Upper lobe of left lung (tissue), 6 donors: ENCODE measurements around the gene FAM89A. TPM values are rescaled to one million over a fixed set of nuclear protein-coding genes. Genes with fewer than 3 reads are reported as not detected.

Experiments used
- ATAC-seq, 2 donors: fragments of 200-7000 bp; cut with Tn5 transposase; one replicate each; pipeline ENCODE4 v1.9.1; 2022; ENCODE audit warnings: mild to moderate bottlenecking in 2 of 2, moderate library complexity in 2 of 2; ENCODE audit not compliant: low FRiP score in 2 of 2
- DNase-seq, 2 donors: peaks; one replicate each; pipeline ENCODE4 v3.0.0-alpha.2; 2019 to 2020
- H3K27ac ChIP-seq, 4 donors: fragments of 200-600 bp; sonication (generic); one replicate each; pipeline ENCODE4 v1.5.1; 2016 to 2019
- H3K27me3 ChIP-seq, 4 donors: fragments of 200-600 bp; sonication (generic); one replicate each; pipeline ENCODE4 v1.5.1; 2017 to 2019
- H3K36me3 ChIP-seq, 4 donors: fragments of 200-600 bp; sonication (generic); one replicate each; pipeline ENCODE4 v1.5.1; 2016 to 2019
- H3K4me1 ChIP-seq, 4 donors: fragments of 200-600 bp; sonication (generic); one replicate each; pipeline ENCODE4 v1.5.1; 2018 to 2019
- H3K4me3 ChIP-seq, 4 donors: fragments of 200-600 bp; sonication (generic); one replicate each; pipeline ENCODE4 v1.5.1; 2017 to 2019; ENCODE audit warnings: mild to moderate bottlenecking in 2 of 4, moderate library complexity in 1 of 4
- H3K9me3 ChIP-seq, 4 donors: fragments of 200-600 bp; sonication (generic); one replicate each; pipeline ENCODE4 v1.5.1; 2018 to 2019
- EP300 ChIP-seq, 4 donors: sonication (generic); formaldehyde crosslinking; IDR thresholded peaks; one replicate each; pipeline ENCODE4 v1.5.1; 2017; ENCODE audit warnings: antibody characterized with exemption in 4 of 4, control low read depth in 2 of 4
- POLR2A ChIP-seq, 4 donors: fragments of 450-650 bp; IDR thresholded peaks; one replicate each; pipeline ENCODE4 v1.5.1; 2016 to 2017; ENCODE audit warnings: antibody characterized with exemption in 4 of 4, mild to moderate bottlenecking in 2 of 4
- POLR2AphosphoS5 ChIP-seq, 2 donors: sonication (generic); formaldehyde crosslinking; IDR thresholded peaks; one replicate each; pipeline ENCODE4 v1.5.1; 2017; ENCODE audit warnings: antibody characterized with exemption in 2 of 2
- WGBS, 2 donors: methylation state at CpG; one replicate each; pipeline ENCODE4 v1.1.5; 2017 to 2018; 5-methylcytosine and 5-hydroxymethylcytosine counted together
- total RNA-seq, 6 donors: library from RNA; depleted of rRNA in 4 of 6; stranded (reverse); fragments of >200 nt in 4 of 6; gene quantifications; one replicate each; pipeline versions ENCODE4 v1.1.0 to v1.2.1, GENCODE V29; 2016 to 2021
- TF ChIP-seq, protein P1 (sequence below), 6 experiments: fragments of 450-650 bp in 4 of 6; fragments of 200-600 bp in 2 of 6; sonication (generic) in 2 of 6; IDR thresholded peaks; one replicate each; pipeline ENCODE4 v1.5.1; 2016 to 2019; ENCODE audit warnings: antibody characterized with exemption in 6 of 6
- donor health status: DM: no; HTN: no; CAD: no; lungs with moderate emphysema.
- donor health status: DM: no; HTN: yes; CAD: no; lungs with severe emphysema.

Gene FAM89A
- total RNA-seq, 6 donors from 2014 or later: 17.8 to 64.5 (median 39.3) TPM

GRCh38 chr1:230972855-230973271 is 67.2 kb downstream of the FAM89A start:
- 43 to 47% methylated on average over 1 of the region's 1 CpG for WGBS, 2 donors
- Histone ChIP-seq H3K27ac (peak overlapping the region in 3 of 4 donors; percentile 28 to 52 (median 41)), H3K36me3 (peaks cover 0 to 5% (median 2%) of the 10 kb centered on the region in 4 donors), H3K4me3 (no peak overlapping the region), H3K9me3 (no peaks in the 10 kb centered on the region), H3K27me3 (no peaks in the 10 kb centered on the region), H3K4me1 (peaks cover 12 to 23% (median 17%) of the 10 kb centered on the region in 4 donors)
- ATAC-seq (peak; percentile 50 to 81), DNase-seq (peak in 1 of 2 donors; percentile 35)
- TF ChIP-seq POLR2A (IDR thresholded peaks at IDR 0.05) (no peak), POLR2AphosphoS5 (IDR thresholded peaks at IDR 0.05) (no peak), EP300 (IDR thresholded peaks at IDR 0.05) (no peak)
- TF ChIP-seq, protein P1, sequence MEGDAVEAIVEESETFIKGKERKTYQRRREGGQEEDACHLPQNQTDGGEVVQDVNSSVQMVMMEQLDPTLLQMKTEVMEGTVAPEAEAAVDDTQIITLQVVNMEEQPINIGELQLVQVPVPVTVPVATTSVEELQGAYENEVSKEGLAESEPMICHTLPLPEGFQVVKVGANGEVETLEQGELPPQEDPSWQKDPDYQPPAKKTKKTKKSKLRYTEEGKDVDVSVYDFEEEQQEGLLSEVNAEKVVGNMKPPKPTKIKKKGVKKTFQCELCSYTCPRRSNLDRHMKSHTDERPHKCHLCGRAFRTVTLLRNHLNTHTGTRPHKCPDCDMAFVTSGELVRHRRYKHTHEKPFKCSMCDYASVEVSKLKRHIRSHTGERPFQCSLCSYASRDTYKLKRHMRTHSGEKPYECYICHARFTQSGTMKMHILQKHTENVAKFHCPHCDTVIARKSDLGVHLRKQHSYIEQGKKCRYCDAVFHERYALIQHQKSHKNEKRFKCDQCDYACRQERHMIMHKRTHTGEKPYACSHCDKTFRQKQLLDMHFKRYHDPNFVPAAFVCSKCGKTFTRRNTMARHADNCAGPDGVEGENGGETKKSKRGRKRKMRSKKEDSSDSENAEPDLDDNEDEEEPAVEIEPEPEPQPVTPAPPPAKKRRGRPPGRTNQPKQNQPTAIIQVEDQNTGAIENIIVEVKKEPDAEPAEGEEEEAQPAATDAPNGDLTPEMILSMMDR (IDR thresholded peaks at IDR 0.05): no peak

DNA sequence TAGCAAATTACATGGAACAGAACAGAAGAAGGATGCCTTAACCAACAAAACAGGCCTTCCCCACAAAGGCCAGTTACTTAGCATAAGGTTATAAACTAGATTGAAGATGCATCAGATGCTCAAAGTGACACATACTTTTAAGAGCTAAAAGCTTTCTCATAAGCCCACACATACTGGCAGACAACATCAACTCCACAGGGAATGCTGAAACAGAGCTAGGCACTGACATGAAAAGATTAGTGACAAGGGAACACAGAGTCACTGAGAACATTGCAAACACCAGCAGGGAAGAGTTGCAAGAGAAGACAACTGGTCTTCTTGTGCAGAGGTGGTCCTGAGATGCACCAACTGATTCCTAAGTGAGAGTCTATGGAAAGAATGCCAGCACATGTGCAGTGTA is 68.3 kb downstream of the FAM89A start:
- H3K9me3 ChIP-seq: no peaks in the 10 kb centered on the region
- H3K36me3 ChIP-seq: peaks cover 0 to 5% (median 2%) of the 10 kb centered on the region in 4 donors
- no peak for DNase-seq
- no peak overlapping the region for H3K27ac ChIP-seq
- no peaks in the 10 kb centered on the region for H3K27me3 ChIP-seq
- H3K4me3 ChIP-seq: no peak overlapping the region
- ATAC-seq: no peak
- TF ChIP-seq, protein P1 (IDR thresholded peaks at IDR 0.05): no peak
- H3K4me1 ChIP-seq: peaks cover 1 to 12% (median 6%) of the 10 kb centered on the region in 4 donors

DNA sequence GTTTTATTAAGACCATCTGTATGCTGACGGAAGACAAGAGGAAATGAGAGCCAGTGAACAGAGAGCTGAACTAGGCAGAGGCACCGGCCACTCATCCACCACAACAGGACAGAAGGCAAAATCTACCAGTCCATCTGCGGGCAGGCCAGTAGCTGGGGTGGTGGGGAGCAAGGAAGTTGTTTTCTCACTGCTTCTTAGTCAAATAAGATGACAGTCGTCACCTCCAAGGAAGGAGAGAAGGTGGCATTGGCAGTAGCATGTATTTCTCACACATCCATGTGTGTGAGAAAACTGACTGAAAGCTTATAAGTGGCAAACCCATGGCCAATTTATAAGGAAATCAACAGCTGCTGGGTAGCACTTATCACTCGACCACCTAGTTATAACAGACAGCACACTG is 69.6 kb downstream of the FAM89A start:
- DNase-seq (no peak), ATAC-seq (no peak)
- TF ChIP-seq POLR2AphosphoS5 (IDR thresholded peaks at IDR 0.05) (no peak), EP300 (IDR thresholded peaks at IDR 0.05) (no peak), POLR2A (IDR thresholded peaks at IDR 0.05) (no peak)
- TF ChIP-seq, protein P1 (IDR thresholded peaks at IDR 0.05): no peak
- H3K9me3 ChIP-seq: no peaks in the 10 kb centered on the region
- no peaks in the 10 kb centered on the region for H3K36me3 ChIP-seq
- 89 to 96% methylated on average over 5 of the region's 5 CpGs for WGBS, 2 donors
- H3K4me3 ChIP-seq: no peak overlapping the region
- H3K27ac ChIP-seq: no peak overlapping the region
- H3K27me3 ChIP-seq: no peaks in the 10 kb centered on the region
- peaks cover 0 to 10% (median 1%) of the 10 kb centered on the region in 4 donors for H3K4me1 ChIP-seq

Other genes with a start within 250 kb of the FAM89A start
- gene C1orf198, start 171.7 kb downstream of the FAM89A start, total RNA-seq: 100 to 1,000 TPM in 5 of 6 donors, 10 to 100 TPM in 1; 51.3 to 241 (median 125) TPM
- 10 to 100 TPM; 18.6 to 41.9 (median 33.3) TPM for gene TTC13, start 61.4 kb downstream of the FAM89A start, total RNA-seq
- gene ARV1, start 61.2 kb downstream of the FAM89A start, total RNA-seq: 10 to 100 TPM in 5 of 6 donors, 1 to 10 TPM in 1; 2.3 to 25.2 (median 19.6) TPM
- gene TRIM67, start 121.8 kb upstream of the FAM89A start, total RNA-seq: under 1 TPM in 1 of 6 donors, not detected in 5; 0.03 TPM
- 10 to 100 TPM; 14.0 to 65.0 (median 30.5) TPM for gene GNPAT, start 201.0 kb upstream of the FAM89A start, total RNA-seq